GM12872 (cell line): Measurements from ENCODE around the gene ZFHX2.

Source experiments
- TF ChIP-seq, protein P1 (sequence below): IDR thresholded peaks from 3 replicates; pipeline ENCODE4 v1.5.1; 2011; ENCODE audit warnings: low read depth, mild to moderate bottlenecking, low read length, moderate library complexity; ENCODE audit not compliant: insufficient read depth

ZFHX2 gene

GRCh38 chr14:23537351-23538049 lies 14.1 kb downstream of the ZFHX2 start:
- TF ChIP-seq, protein P1, sequence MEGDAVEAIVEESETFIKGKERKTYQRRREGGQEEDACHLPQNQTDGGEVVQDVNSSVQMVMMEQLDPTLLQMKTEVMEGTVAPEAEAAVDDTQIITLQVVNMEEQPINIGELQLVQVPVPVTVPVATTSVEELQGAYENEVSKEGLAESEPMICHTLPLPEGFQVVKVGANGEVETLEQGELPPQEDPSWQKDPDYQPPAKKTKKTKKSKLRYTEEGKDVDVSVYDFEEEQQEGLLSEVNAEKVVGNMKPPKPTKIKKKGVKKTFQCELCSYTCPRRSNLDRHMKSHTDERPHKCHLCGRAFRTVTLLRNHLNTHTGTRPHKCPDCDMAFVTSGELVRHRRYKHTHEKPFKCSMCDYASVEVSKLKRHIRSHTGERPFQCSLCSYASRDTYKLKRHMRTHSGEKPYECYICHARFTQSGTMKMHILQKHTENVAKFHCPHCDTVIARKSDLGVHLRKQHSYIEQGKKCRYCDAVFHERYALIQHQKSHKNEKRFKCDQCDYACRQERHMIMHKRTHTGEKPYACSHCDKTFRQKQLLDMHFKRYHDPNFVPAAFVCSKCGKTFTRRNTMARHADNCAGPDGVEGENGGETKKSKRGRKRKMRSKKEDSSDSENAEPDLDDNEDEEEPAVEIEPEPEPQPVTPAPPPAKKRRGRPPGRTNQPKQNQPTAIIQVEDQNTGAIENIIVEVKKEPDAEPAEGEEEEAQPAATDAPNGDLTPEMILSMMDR, result no peak

- TF ChIP-seq, protein P1, result no peak
Observed at GRCh38 chr14:23536494-23536893, 15.1 kb downstream of the ZFHX2 start.

DNA sequence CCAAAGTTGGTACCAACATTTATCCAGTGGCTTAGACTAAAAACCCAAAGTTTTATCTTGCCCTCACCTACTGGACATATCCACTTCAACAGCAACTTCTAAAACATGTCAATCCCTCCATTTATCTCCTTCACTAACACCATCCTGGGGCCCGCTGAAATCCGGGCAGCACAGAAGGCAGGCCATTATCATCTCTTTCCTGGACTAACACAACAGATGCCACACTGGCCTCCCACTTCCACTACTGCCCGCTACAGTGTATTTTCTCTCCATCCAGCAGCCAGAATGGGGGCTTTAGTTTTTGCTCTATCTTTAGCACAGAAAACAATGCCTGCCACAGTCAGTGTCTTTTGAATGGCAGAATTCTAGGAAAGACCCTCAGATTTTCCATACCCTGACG lies 15.6 kb downstream of the ZFHX2 start:
- TF ChIP-seq, protein P1, result no peak

- TF ChIP-seq, protein P1, result no peak
Observed at GRCh38 chr14:23533652-23534435, 17.7 kb downstream of the ZFHX2 start.

- TF ChIP-seq, protein P1, result no peak
Observed at GRCh38 chr14:23532658-23533057, 18.9 kb downstream of the ZFHX2 start.

DNA sequence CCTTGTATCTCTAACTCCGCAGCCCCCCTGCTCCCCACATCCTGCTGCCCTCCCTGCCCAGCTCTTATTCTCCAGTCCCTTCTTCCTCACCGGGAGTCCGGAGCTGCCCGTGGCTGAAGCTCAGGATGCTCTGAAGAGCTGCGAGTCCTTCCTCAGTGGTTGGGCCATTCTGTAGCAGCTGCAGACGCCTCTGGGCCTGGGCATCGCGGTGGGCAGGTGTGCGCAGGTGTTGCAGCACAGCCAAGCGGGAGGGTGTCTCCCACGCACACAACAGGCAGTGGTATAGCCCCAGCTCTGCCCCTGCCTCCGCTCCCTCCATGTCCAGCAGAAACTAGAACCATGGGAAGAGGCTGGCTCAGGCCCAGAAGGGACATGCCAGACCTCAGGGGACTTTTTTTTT lies 20.2 kb downstream of the ZFHX2 start:
- TF ChIP-seq, protein P1, result no peak

DNA sequence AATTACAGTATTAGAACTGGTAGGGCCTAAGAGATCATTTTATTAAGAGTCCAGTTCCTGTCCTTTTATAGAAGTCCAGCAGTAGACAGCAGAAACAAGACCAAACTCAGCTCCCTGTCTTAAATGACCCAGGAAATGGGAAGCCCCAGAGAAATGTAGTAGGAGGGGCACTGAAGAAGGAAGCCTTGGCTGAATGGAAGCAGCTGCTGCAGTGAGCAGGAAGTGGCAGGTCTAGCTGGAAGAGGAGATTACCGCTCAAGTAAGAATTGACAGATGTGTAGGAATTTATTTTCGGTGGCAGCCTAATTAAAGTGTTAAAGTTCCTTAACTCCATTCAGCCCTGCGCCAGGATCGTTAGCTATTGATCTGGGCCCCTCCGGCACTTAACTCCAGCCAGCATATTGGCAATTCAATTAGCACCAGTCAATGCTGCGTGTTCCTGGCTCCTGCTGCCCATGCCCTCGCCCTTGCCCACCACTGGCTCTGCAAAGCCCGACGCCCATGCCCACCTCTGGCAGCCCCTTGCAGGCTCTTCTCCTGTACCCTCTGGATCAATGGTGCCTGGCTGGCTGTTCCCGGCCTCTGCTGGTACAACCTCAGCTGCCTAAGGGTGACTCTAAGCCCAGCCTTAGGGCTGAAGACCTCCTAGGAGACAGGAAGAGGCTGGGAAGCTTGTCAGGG lies 21.1 kb downstream of the ZFHX2 start:
- TF ChIP-seq, protein P1, result no peak
